ENCODE data around the gene NFIA. TPM values are rescaled to one million over a fixed set of nuclear protein-coding genes. Genes with fewer than 3 reads are reported as not detected.

The NFIA gene
- total and polyA plus RNA-seq, 12 donors, result 15.6 to 109 (median 66.3) TPM

DNA sequence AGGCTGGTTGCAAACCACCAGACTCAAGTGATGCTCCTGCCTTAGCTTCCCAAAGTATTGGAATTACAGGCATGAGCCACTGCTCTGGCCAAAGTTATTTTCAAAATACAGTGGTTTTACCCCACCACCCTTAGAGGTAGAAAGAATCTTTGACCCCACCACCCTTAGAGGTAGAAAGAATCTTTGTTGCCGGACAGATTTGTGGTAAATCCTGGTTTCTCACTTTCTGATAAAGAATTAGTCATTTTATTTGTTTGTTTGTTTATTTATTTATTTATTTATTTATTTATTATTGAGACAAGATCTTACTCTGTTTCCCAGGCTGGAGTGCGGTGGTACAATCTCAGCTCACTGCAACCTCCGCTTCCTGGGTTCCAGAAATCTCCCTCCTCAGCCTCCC lies 55.9 kb downstream of the NFIA start:
- Histone ChIP-seq H3K36me3 (replicated peaks in 1 of 2) (no peaks in the 10 kb centered on the region), H3K9me3 (replicated peaks in 1 of 3) (no peaks in the 10 kb centered on the region), H3K27me3 (no peaks in the 10 kb centered on the region), H3K27ac (no peak overlapping the region), H3K4me3 (no peak overlapping the region), H3K4me1 (replicated peaks in 1 of 2) (peaks cover 36 to 43% of the 10 kb centered on the region in 2 donors)
- TF ChIP-seq POLR2A (IDR thresholded peaks at IDR 0.05), result no peak
- TF ChIP-seq, protein P1, sequence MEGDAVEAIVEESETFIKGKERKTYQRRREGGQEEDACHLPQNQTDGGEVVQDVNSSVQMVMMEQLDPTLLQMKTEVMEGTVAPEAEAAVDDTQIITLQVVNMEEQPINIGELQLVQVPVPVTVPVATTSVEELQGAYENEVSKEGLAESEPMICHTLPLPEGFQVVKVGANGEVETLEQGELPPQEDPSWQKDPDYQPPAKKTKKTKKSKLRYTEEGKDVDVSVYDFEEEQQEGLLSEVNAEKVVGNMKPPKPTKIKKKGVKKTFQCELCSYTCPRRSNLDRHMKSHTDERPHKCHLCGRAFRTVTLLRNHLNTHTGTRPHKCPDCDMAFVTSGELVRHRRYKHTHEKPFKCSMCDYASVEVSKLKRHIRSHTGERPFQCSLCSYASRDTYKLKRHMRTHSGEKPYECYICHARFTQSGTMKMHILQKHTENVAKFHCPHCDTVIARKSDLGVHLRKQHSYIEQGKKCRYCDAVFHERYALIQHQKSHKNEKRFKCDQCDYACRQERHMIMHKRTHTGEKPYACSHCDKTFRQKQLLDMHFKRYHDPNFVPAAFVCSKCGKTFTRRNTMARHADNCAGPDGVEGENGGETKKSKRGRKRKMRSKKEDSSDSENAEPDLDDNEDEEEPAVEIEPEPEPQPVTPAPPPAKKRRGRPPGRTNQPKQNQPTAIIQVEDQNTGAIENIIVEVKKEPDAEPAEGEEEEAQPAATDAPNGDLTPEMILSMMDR (IDR thresholded peaks at IDR 0.05), result no peak
- intact Hi-C loops (cut with DNase I), result no loop called here
- DNase-seq, result no peak
- WGBS, 4 donors, result 97 to 100% (median 99%) methylated on average over 3 of the region's 3 CpGs

DNA sequence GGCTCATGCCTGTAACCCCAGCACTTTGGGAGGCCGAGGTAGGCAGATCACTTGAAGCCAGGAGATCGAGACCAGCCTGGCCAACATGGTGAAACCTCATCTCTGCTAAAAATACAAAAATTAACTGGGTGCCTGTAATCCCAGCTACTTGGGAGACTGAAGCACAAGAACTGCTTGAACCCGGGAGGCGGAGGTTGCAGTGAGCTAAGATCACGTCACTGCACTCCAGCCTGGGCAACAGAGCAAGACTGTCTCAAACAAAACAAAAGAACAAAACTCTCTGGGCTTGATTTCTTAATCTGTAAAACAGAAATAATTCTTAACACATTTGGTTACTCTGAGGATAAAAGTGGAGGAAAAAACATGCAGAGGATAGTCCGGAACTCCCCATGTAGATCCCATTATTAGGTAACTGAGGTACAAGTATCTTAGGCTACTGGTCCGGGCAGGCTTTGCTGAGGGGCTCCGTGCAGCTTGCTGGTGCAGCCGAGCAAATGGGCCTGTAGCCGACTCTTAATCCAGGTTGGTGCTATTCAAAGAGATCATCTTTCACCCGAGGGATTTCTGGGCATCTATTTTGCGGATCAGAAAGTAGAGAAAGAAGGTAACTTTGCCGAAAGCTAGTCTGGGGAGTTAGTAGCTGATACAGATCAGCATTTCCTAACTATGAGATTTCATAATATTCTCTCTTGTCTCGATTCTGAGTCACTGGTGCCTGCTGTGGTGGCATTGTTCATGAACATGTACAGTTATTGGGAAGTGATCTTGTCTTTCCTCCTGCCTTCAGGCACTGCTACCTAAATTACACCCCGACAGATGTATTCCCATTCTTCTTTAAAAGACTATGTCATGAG lies 56.8 kb downstream of the NFIA start:
- H3K4me1 ChIP-seq (replicated peaks in 1 of 2), result peaks cover 44 to 50% of the 10 kb centered on the region in 2 donors
- WGBS, 4 donors, result 66 to 70% (median 69%) methylated on average over 12 to 15 of the region's 15 CpGs
- no peaks in the 10 kb centered on the region for H3K27me3 ChIP-seq
- peak in 5 of 7 donors; percentile 50 to 68 (median 58) for DNase-seq
- H3K27ac ChIP-seq, result peak overlapping the region in 4 of 5 donors; percentile 13 to 83 (median 48)
- intact Hi-C loops (cut with DNase I), result no loop called here
- no peak overlapping the region for H3K4me3 ChIP-seq
- TF ChIP-seq, protein P1 (IDR thresholded peaks at IDR 0.05), result no peak
- no peak for TF ChIP-seq POLR2A (IDR thresholded peaks at IDR 0.05)
- no peaks in the 10 kb centered on the region for H3K9me3 ChIP-seq (replicated peaks in 1 of 3)
- no peaks in the 10 kb centered on the region for H3K36me3 ChIP-seq (replicated peaks in 1 of 2)

DNA sequence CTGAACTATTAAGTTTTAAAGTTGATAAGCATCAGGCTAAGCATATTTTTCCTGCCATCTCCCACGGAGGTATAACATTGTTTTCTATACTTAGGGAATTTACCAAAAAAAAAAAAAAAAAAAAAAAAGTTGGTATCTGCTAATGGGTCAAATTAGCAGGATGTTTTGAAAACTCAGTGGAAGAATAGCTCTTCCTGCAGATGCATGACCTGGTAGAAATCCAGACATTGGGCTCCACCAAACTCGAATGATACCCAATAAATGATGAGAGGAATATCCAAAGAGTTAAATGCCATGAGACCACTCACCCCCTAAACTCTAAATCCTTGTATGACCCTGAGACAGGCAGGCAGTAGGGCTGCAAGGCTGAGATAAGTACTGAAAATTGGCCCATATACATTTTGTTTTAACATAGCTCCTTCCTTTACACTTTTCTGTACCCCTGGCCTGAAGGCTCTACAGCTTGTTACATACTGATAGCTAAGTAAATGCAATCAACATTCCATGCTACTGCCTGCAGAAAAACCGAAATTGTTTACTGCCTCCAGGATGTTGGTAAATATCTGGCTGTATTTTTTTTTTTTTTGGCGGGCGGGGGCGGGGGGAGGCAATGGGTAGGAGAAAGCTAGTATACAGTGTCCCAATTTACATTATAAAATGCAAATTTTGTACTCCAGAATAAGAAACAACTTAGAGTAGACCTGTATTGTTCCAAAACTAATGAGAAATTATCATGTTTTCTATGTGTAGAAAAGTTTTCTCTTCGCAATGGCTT lies 57.6 kb downstream of the NFIA start:
- H3K36me3 ChIP-seq (replicated peaks in 1 of 2), result no peaks in the 10 kb centered on the region
- no peak for DNase-seq
- WGBS, 4 donors, result 79 to 83% (median 80%) methylated on average over 7 of the region's 7 CpGs
- peak overlapping the region in 4 of 5 donors; percentile 70 to 83 (median 72) for H3K27ac ChIP-seq
- H3K4me3 ChIP-seq, result no peak overlapping the region
- no peaks in the 10 kb centered on the region for H3K9me3 ChIP-seq (replicated peaks in 1 of 3)
- H3K4me1 ChIP-seq (replicated peaks in 1 of 2), result peaks cover 44 to 54% of the 10 kb centered on the region in 2 donors
- intact Hi-C loops (cut with DNase I), result no loop called here
- no peak for TF ChIP-seq POLR2A (IDR thresholded peaks at IDR 0.05)
- TF ChIP-seq, protein P1 (IDR thresholded peaks at IDR 0.05), result no peak
- no peaks in the 10 kb centered on the region for H3K27me3 ChIP-seq

DNA sequence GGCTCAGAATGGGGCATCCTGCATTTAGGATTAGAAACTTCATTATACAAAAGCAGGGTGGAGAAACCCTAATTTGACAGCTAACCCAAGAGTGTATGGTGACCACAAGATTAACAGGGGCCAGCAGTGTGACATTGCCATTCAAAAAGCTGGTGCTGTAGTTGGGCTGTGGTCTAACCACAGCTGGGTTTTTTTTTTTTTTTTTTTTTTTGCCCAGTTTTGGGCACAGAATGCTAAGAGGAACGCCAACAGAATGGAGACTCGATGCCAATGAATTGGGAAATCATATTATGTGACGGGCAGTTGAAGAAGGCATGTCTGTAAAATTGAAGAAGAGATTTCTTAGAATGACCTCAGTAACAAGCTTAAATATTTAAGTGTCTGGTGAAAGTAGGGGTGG lies 58.4 kb downstream of the NFIA start:
- intact Hi-C loops (cut with DNase I), result no loop called here
- peaks cover 44 to 54% of the 10 kb centered on the region in 2 donors for H3K4me1 ChIP-seq (replicated peaks in 1 of 2)
- H3K27me3 ChIP-seq, result no peaks in the 10 kb centered on the region
- peak in 1 of 7 donors; percentile 39 for DNase-seq
- H3K4me3 ChIP-seq, result peak overlapping the region in 1 of 4 donors; percentile 21
- 31 to 56% (median 40%) methylated on average over 3 of the region's 3 CpGs for WGBS, 4 donors
- H3K9me3 ChIP-seq (replicated peaks in 1 of 3), result no peaks in the 10 kb centered on the region
- TF ChIP-seq, protein P1 (IDR thresholded peaks at IDR 0.05), result no peak
- no peak for TF ChIP-seq POLR2A (IDR thresholded peaks at IDR 0.05)
- no peaks in the 10 kb centered on the region for H3K36me3 ChIP-seq (replicated peaks in 1 of 2)
- peak overlapping the region; percentile 63 to 87 (median 75) for H3K27ac ChIP-seq
